ENCODE results near the gene LRP1. TPM values are rescaled to one million over a fixed set of nuclear protein-coding genes. Genes with fewer than 3 reads are reported as not detected.

LRP1 gene
- total RNA-seq, 1 donor from 2014 or later = 369 TPM

DNA sequence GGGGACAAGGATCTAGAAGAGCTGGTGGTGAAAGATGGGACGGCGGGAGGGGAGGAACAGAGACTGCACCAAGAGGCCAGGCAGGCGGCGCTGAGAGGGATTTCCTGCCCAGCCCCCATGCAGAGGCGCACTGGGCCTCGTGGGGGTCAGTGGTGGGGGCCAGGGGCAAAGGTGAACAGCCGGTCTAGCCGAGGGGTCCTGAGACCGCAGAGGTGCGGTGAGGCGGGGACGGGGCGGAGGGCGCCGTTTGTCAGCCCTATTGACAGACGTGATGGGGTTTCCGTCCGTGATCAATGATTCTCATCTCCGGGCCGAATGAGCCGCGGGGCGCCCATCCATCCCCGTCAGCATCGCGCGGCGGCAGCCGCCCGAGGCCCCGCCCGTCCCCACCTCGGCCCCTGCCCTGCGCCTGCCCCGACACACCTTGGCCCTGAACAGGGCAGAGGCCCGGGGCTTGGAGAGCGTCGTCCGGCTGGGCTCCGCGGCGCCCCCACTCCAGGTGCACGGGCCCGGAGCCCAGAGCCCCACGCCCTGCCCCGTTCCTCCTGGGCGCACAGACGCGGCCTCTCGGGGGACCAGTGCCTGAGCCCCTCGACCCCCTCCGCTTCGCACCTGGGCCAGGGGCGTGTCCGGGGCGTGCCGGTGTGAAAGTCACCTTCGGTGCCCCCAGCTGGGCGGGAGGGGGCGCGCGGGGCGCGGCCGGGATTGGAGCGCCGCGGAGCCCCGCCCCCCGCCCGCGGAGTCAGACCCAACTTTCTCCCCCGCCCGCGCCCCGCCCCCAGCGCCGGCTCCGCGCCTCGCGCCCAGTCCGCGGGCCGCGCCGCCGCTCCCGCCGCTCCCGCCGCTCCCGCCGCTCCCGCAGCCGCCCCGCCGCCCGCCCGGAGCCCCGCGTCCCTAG is 88.0 kb downstream of the LRP1 start, which contains the start of gene NXPH4:
Gene NXPH4 (plus strand): TSS at position 781 of the 898 bp plus-strand sequence. CDS start 176 bp downstream, outside the sequence.
- Histone ChIP-seq H3K27me3 (ENCODE audit: insufficient read depth, low read length) (peaks cover 55% of the 10 kb centered on the region), H3K9ac (ENCODE audit: low read length) (peak within 1 kb of the TSS; percentile 31), H2AFZ (ENCODE audit: low read depth, low read length) (no peak within 1 kb of the TSS), H3K4me1 (ENCODE audit: insufficient read depth, low read length) (peaks cover 11% of the 10 kb centered on the region), H3K79me2 (ENCODE audit: insufficient read depth, low read length) (no peaks in the 10 kb centered on the region), H3K4me3 (ENCODE audit: insufficient read depth, low read depth, low read length) (peak within 1 kb of the TSS; percentile 54), H3K36me3 (ENCODE audit: insufficient read depth, low read length) (no peaks in the 10 kb centered on the region), H3K4me2 (ENCODE audit: low read length) (peak within 1 kb of the TSS; percentile 84), H3K27ac (ENCODE audit: low read depth, low read length) (no peak within 1 kb of the TSS), H3K9me3 (ENCODE audit: insufficient read depth, low read depth, low read length) (peaks cover 3% of the 10 kb centered on the region), H4K20me1 (ENCODE audit: insufficient read depth, low read length) (peaks cover 72% of the 10 kb centered on the region)
- peaks cover 42% of the 10 kb centered on the region for H3K4me1 Mint-ChIP-seq (ENCODE audit: low read depth, unreplicated experiment)
- peak; percentile 69 for TF ChIP-seq EZH2 (IDR thresholded peaks at IDR 0.05; ENCODE audit: insufficient read depth, low read length)
- TF ChIP-seq, protein P1, sequence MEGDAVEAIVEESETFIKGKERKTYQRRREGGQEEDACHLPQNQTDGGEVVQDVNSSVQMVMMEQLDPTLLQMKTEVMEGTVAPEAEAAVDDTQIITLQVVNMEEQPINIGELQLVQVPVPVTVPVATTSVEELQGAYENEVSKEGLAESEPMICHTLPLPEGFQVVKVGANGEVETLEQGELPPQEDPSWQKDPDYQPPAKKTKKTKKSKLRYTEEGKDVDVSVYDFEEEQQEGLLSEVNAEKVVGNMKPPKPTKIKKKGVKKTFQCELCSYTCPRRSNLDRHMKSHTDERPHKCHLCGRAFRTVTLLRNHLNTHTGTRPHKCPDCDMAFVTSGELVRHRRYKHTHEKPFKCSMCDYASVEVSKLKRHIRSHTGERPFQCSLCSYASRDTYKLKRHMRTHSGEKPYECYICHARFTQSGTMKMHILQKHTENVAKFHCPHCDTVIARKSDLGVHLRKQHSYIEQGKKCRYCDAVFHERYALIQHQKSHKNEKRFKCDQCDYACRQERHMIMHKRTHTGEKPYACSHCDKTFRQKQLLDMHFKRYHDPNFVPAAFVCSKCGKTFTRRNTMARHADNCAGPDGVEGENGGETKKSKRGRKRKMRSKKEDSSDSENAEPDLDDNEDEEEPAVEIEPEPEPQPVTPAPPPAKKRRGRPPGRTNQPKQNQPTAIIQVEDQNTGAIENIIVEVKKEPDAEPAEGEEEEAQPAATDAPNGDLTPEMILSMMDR (IDR thresholded peaks at IDR 0.05; ENCODE audit: insufficient read depth, low read depth, low read length) = no peak
- no peaks in the 10 kb centered on the region for H3K9me3 Mint-ChIP-seq (ENCODE audit: unreplicated experiment)
- peak within 1 kb of the TSS; percentile 90 for H3K4me3 Mint-ChIP-seq (ENCODE audit: unreplicated experiment)
- peak within 1 kb of the TSS; percentile 96 for H3K27ac Mint-ChIP-seq (ENCODE audit: unreplicated experiment)
- FAIRE-seq (no peak), DNase-seq (ENCODE audit: low read depth) (no peak)
- H3K36me3 Mint-ChIP-seq (ENCODE audit: low read depth, unreplicated experiment) = peaks cover 9% of the 10 kb centered on the region
- peaks cover 41% of the 10 kb centered on the region for H3K27me3 Mint-ChIP-seq (ENCODE audit: low read depth, unreplicated experiment)

DNA sequence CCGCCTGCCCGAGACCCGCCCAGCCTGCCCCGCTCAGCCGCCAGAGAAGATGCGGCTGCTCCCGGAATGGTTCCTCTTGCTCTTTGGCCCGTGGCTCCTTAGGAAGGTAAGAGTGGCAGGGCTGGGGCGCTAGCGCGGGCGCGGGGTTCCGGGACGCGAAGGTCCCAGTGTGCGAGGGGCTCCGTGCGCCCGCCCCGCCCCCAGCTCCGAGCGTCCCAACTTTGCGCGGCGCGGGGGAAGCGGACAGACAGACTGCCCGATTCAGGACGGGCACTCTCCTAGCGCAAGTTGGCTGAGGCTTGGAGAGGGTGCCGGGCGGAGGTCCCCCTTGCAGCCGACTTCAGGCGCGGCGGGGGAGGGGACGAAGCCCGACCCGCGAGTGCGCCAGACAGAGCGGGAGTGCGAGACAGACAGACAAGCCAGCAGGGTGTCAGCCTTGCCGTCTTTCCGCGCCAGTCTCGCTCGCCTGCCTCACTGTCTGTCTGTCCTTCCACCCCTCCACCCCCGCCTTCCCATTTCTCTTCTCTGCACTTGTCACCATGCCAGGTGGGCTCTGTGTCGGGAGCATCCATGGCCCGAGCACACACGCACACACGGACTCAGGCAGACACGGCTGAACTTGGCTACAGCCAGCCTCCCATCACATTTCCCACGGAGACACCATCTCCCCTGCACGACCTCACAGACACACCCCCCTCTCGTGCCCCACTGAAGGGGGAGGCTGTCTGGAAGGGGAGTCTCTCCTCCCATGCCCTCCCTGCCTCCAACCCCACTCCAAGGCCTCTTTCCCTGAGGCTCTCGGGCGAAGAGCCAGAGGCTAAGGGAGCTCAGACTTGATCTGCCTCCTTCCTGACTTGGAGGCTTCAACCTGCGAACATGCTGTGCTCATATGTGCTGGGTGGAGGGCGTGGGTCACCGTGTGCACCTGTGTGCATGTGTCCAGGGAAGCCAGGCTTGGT is 88.9 kb downstream of the LRP1 start:
- H3K9ac ChIP-seq (ENCODE audit: low read length) = peak overlapping the region; percentile 31
- peak overlapping the region; percentile 54 for H3K4me3 ChIP-seq (ENCODE audit: insufficient read depth, low read depth, low read length)
- DNase-seq (ENCODE audit: low read depth) = no peak
- peak overlapping the region; percentile 84 for H3K4me2 ChIP-seq (ENCODE audit: low read length)
- H3K9me3 Mint-ChIP-seq (ENCODE audit: unreplicated experiment) = no peaks in the 10 kb centered on the region
- peak overlapping the region; percentile 96 for H3K27ac Mint-ChIP-seq (ENCODE audit: unreplicated experiment)
- H2AFZ ChIP-seq (ENCODE audit: low read depth, low read length) = no peak overlapping the region
- peaks cover 67% of the 10 kb centered on the region for H4K20me1 ChIP-seq (ENCODE audit: insufficient read depth, low read length)
- TF ChIP-seq, protein P1 (IDR thresholded peaks at IDR 0.05; ENCODE audit: insufficient read depth, low read depth, low read length) = no peak
- peak; percentile 67 for TF ChIP-seq EZH2 (IDR thresholded peaks at IDR 0.05; ENCODE audit: insufficient read depth, low read length)
- H3K4me3 Mint-ChIP-seq (ENCODE audit: unreplicated experiment) = peak overlapping the region; percentile 90
- no peaks in the 10 kb centered on the region for H3K36me3 ChIP-seq (ENCODE audit: insufficient read depth, low read length)
- H3K4me1 ChIP-seq (ENCODE audit: insufficient read depth, low read length) = peaks cover 11% of the 10 kb centered on the region
- peaks cover 64% of the 10 kb centered on the region for H3K27me3 ChIP-seq (ENCODE audit: insufficient read depth, low read length)
- H3K36me3 Mint-ChIP-seq (ENCODE audit: low read depth, unreplicated experiment) = peaks cover 6% of the 10 kb centered on the region
- no peak for FAIRE-seq
- peaks cover 3% of the 10 kb centered on the region for H3K9me3 ChIP-seq (ENCODE audit: insufficient read depth, low read depth, low read length)
- peaks cover 41% of the 10 kb centered on the region for H3K4me1 Mint-ChIP-seq (ENCODE audit: low read depth, unreplicated experiment)
- H3K79me2 ChIP-seq (ENCODE audit: insufficient read depth, low read length) = no peaks in the 10 kb centered on the region
- peaks cover 50% of the 10 kb centered on the region for H3K27me3 Mint-ChIP-seq (ENCODE audit: low read depth, unreplicated experiment)
- H3K27ac ChIP-seq (ENCODE audit: low read depth, low read length) = no peak overlapping the region

All from astrocyte (in vitro differentiated cells and primary cell).